ENCODE results near the gene COL24A1.

COL24A1 gene

DNA sequence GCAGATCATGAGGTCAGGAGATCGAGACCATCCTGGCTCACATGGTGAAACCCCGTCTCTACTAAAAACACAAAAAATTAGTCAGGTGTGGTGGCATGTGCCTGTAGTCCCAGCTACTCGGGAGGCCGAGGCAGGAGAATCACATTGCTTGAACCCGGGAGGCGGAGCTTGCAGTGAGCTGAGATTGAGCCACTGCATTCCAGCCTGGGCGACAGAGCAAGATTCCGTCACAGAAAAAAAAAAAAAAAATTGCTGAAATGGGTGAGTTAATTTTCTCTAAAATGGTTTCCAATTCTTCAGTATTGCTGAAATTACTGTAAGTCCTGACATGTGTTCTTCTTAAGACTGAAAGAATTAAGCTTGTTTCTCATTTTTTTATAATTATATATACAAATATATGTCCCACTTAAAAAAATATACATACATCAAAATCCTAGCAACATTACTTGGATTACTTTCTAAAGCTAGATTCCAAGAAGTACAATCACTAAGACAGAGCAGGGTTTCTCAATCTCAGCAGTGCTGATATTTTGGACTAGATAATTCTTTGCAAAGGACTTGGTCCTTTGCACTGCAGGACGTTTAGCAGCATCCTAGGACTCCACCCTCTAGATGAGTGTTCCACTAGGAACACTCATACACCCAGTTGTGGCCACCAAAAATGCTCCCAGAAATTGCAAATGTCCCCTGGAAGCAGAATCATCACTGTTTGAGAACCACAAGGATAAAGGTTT, 473.1 kb downstream of the COL24A1 start:
- Mint-ChIP-seq H3K4me3 (no peak overlapping the region), H3K4me1 (peaks cover 3% of the 10 kb centered on the region), H3K9me3 (no peaks in the 10 kb centered on the region), H3K36me3 (peaks cover 11% of the 10 kb centered on the region), H3K27ac (no peak overlapping the region), H3K27me3 (no peaks in the 10 kb centered on the region)
- CTCF ChIA-PET, result interaction anchor here (0.6 kb wide), 1 partner anchor 197 kb away, joined by 4 read pairs; no protein-coding TSS in a partner anchor
- DNase-seq, result no peak

DNA sequence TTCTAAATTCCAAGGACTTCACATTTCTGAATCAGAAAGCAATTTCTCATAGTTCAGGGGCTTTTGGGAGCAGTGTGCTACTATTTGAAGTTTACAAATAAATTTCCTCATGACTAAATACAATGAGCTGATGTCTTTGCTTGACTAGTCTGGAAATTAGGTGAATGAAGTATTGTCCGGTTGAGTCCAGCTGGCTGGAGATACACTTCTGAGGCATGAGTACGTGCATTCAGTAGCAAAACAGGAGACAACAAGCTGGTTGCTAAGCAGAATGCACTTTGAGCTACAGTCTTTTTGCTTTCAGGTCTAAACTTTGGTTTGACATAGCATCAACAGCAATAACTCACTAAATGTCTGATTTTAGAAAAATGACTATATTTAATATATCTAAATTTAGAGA, 475.5 kb downstream of the COL24A1 start:
- no peak for DNase-seq
- H3K4me1 Mint-ChIP-seq, result peaks cover 11% of the 10 kb centered on the region
- H3K36me3 Mint-ChIP-seq, result peaks cover 19% of the 10 kb centered on the region
- H3K27ac Mint-ChIP-seq, result no peak overlapping the region
- no peaks in the 10 kb centered on the region for H3K27me3 Mint-ChIP-seq
- no peaks in the 10 kb centered on the region for H3K9me3 Mint-ChIP-seq
- H3K4me3 Mint-ChIP-seq, result no peak overlapping the region
- CTCF ChIA-PET, result interaction anchor here (0.9 to 1.0 kb wide), 2 partner anchors 12 to 27 kb away, joined by 3 to 4 read pairs; partner anchors contain the start of gene ZNHIT6
